Hepatocyte (in vitro differentiated cells): ENCODE results near the gene TMEM192. TPM values are rescaled to one million over a fixed set of nuclear protein-coding genes. Genes with fewer than 3 reads are reported as not detected.

Experiments
- DNase-seq: peaks from one replicate; pipeline ENCODE4 v3.0.0-alpha.2; 2016; ENCODE audit warnings: low spot score
- H2AFZ ChIP-seq: fragments of 200-600 bp; sonication (generic); 2 replicates; pipeline ENCODE4 v1.6.0; 2016; ENCODE audit warnings: antibody characterized with exemption, mild to moderate bottlenecking
- H3K27ac ChIP-seq: fragments of 200-600 bp; sonication (generic); 2 replicates; pipeline ENCODE4 v1.5.1; 2016; ENCODE audit warnings: mild to moderate bottlenecking
- H3K27me3 ChIP-seq: fragments of 200-600 bp; sonication (generic); 2 replicates; pipeline ENCODE4 v1.6.1; 2016
- H3K36me3 ChIP-seq: fragments of 200-600 bp; sonication (generic); replicated peaks from 2 replicates; pipeline ENCODE4 v1.5.1; 2016; ENCODE audit warnings: low read depth; ENCODE audit not compliant: insufficient read depth
- H3K4me1 ChIP-seq: fragments of 200-600 bp; sonication (generic); 2 replicates; pipeline ENCODE4 v1.5.1; 2016; ENCODE audit warnings: mild to moderate bottlenecking, moderate library complexity; ENCODE audit not compliant: insufficient read depth
- H3K4me2 ChIP-seq: fragments of 200-600 bp; sonication (generic); 2 replicates; pipeline ENCODE4 v1.6.0; 2016
- H3K4me3 ChIP-seq: fragments of 200-600 bp; sonication (generic); 2 replicates; pipeline ENCODE4 v1.5.1; 2016; ENCODE audit warnings: mild to moderate bottlenecking
- H3K79me2 ChIP-seq: fragments of 200-600 bp; sonication (generic); 2 replicates; pipeline ENCODE4 v1.6.0; 2017; ENCODE audit warnings: mild to moderate bottlenecking
- H3K9me2 ChIP-seq: fragments of 200-600 bp; sonication (generic); replicated peaks from 2 replicates; pipeline ENCODE4 v1.6.0; 2017; ENCODE audit warnings: mild to moderate bottlenecking; ENCODE audit not compliant: insufficient read depth
- H3K9me3 ChIP-seq: fragments of 200-600 bp; sonication (generic); 2 replicates; pipeline ENCODE4 v1.5.1; 2016; ENCODE audit warnings: low read depth, mild to moderate bottlenecking
- H4K20me1 ChIP-seq: fragments of 200-600 bp; sonication (generic); 2 replicates; pipeline ENCODE4 v1.6.0; 2016; ENCODE audit warnings: mild to moderate bottlenecking; ENCODE audit not compliant: insufficient read depth, poor library complexity, severe bottlenecking
- CTCF ChIP-seq: fragments of 200-600 bp; sonication (generic); IDR thresholded peaks from 2 replicates; pipeline ENCODE4 v1.5.1; 2016; ENCODE audit warnings: antibody characterized with exemption, mild to moderate bottlenecking; ENCODE audit not compliant: poor library complexity
- EZH2 ChIP-seq: fragments of 200-600 bp; sonication (generic); IDR thresholded peaks from 2 replicates; pipeline ENCODE4 v1.6.1; 2016; ENCODE audit warnings: antibody characterized with exemption, mild to moderate bottlenecking, borderline replicate concordance
- EZH2phosphoT487 ChIP-seq: fragments of 200-600 bp; sonication (generic); IDR thresholded peaks from one replicate; pipeline ENCODE4 v1.6.1; 2018; ENCODE audit warnings: antibody characterized with exemption, mild to moderate bottlenecking, low read depth, moderate library complexity; ENCODE audit not compliant: unreplicated experiment, severe bottlenecking
- WGBS: methylation state at CpG from one replicate; pipeline ENCODE4 v1.1.6; 2016; ENCODE audit warnings: low lambda C conversion rate; ENCODE audit errors: missing lambda C conversion rate; 5-methylcytosine and 5-hydroxymethylcytosine counted together
- polyA plus RNA-seq: library from polyadenylated mRNA; unstranded; fragments of >200 nt; fragmentation: Nextera tagmentation; extraction: Ambion mirVana; gene quantifications from 2 replicates; pipeline ENCODE4 v1.2.1, GENCODE V29; 2016
- total RNA-seq: library from RNA; depleted of rRNA; stranded (reverse); fragments of >200 nt; gene quantifications from 2 replicates; pipeline ENCODE4 v1.2.3, GENCODE V29; 2014

Gene TMEM192
- total and polyA plus RNA-seq, 2 experiments from 2014 or later: 22.5 to 34.7 TPM

GRCh38 chr4:165060938-165061337, 51.7 kb downstream of the TMEM192 start:
- Histone ChIP-seq H4K20me1 (no peaks in the 10 kb centered on the region), H3K4me2 (no peak overlapping the region), H3K27ac (no peak overlapping the region), H3K27me3 (no peaks in the 10 kb centered on the region), H3K4me3 (no peak overlapping the region), H3K9me3 (no peaks in the 10 kb centered on the region), H3K4me1 (no peaks in the 10 kb centered on the region), H3K36me3 (no peaks in the 10 kb centered on the region), H3K9me2 (no peaks in the 10 kb centered on the region), H2AFZ (no peak overlapping the region), H3K79me2 (no peaks in the 10 kb centered on the region)
- TF ChIP-seq EZH2 (no peak), CTCF (peak; percentile 27)
- DNase-seq: no peak
- WGBS: 50% methylated on average over 1 of the region's 1 CpG

- Histone ChIP-seq H3K79me2 (no peaks in the 10 kb centered on the region), H3K27me3 (no peaks in the 10 kb centered on the region), H3K27ac (no peak overlapping the region), H2AFZ (no peak overlapping the region), H3K9me2 (no peaks in the 10 kb centered on the region), H3K9me3 (no peaks in the 10 kb centered on the region), H3K4me3 (no peak overlapping the region), H3K4me1 (no peaks in the 10 kb centered on the region), H4K20me1 (no peaks in the 10 kb centered on the region), H3K4me2 (no peak overlapping the region), H3K36me3 (no peaks in the 10 kb centered on the region)
- DNase-seq: no peak
- TF ChIP-seq EZH2 (no peak), CTCF (no peak), EZH2phosphoT487 (no peak)
- 85% methylated on average over 4 of the region's 4 CpGs for WGBS
Measured at GRCh38 chr4:165059386-165059785, 53.3 kb downstream of the TMEM192 start.

- no peak overlapping the region for H3K27ac ChIP-seq
- TF ChIP-seq CTCF: no peak
- TF ChIP-seq EZH2: no peak
- no peak for TF ChIP-seq EZH2phosphoT487
- no peaks in the 10 kb centered on the region for H4K20me1 ChIP-seq
- no peaks in the 10 kb centered on the region for H3K79me2 ChIP-seq
- H3K4me2 ChIP-seq: no peak overlapping the region
- no peaks in the 10 kb centered on the region for H3K9me3 ChIP-seq
- no peak overlapping the region for H3K4me3 ChIP-seq
- no peak for DNase-seq
- H3K27me3 ChIP-seq: no peaks in the 10 kb centered on the region
- H2AFZ ChIP-seq: no peak overlapping the region
- H3K36me3 ChIP-seq: no peaks in the 10 kb centered on the region
- H3K9me2 ChIP-seq: no peaks in the 10 kb centered on the region
- H3K4me1 ChIP-seq: no peaks in the 10 kb centered on the region
- 92% methylated on average over 2 of the region's 2 CpGs for WGBS
Measured at GRCh38 chr4:165058666-165059065, 54.0 kb downstream of the TMEM192 start.

- Histone ChIP-seq H3K27me3 (no peaks in the 10 kb centered on the region), H3K4me3 (no peak overlapping the region), H3K9me2 (no peaks in the 10 kb centered on the region), H4K20me1 (no peaks in the 10 kb centered on the region), H3K36me3 (no peaks in the 10 kb centered on the region), H3K4me1 (no peaks in the 10 kb centered on the region), H3K9me3 (no peaks in the 10 kb centered on the region), H2AFZ (no peak overlapping the region), H3K79me2 (no peaks in the 10 kb centered on the region), H3K4me2 (no peak overlapping the region), H3K27ac (no peak overlapping the region)
- TF ChIP-seq EZH2phosphoT487: no peak
- TF ChIP-seq CTCF: no peak
- TF ChIP-seq EZH2: no peak
- no peak for DNase-seq
- WGBS: 94% methylated on average over 9 of the region's 9 CpGs
Measured at GRCh38 chr4:165055601-165056000, 57.1 kb downstream of the TMEM192 start.
